CD8-positive, alpha-beta memory T cell (primary cell): ENCODE measurements around the gene RAB5B. TPM values are rescaled to one million over a fixed set of nuclear protein-coding genes. Genes with fewer than 3 reads are reported as not detected.

Experiments used
- CTCF ChIA-PET: fragments of 350-600 bp; sonication (Branson Sonifier 250); formaldehyde crosslinking; loops from one replicate; lab custom pipeline; 2021; ENCODE audit warnings: antibody characterized with exemption; lab: Charles Lee
- POLR2A ChIA-PET: fragments of 350-600 bp; sonication (Branson Sonifier 250); formaldehyde crosslinking; loops from one replicate; lab custom pipeline; 2021; ENCODE audit warnings: antibody characterized with exemption; lab: Charles Lee
- DNase-seq, 5 donors: peaks; one replicate each; pipeline versions ENCODE4 v3.0.0 to v3.0.0-alpha.2; 2020 to 2022; ENCODE audit warnings: mixed read lengths in 1 of 5
- H3K27ac ChIP-seq: one replicate; pipeline ENCODE4 v1.7.0; 2013; ENCODE audit warnings: low read depth, mild to moderate bottlenecking, low read length, moderate library complexity
- H3K27me3 ChIP-seq: 2 replicates; pipeline ENCODE4 v1.7.0; 2013; ENCODE audit warnings: low read length, mild to moderate bottlenecking; ENCODE audit not compliant: insufficient read depth, poor library complexity, severe bottlenecking
- H3K36me3 ChIP-seq: 2 replicates; pipeline ENCODE4 v1.7.0; 2013; ENCODE audit warnings: mild to moderate bottlenecking, low read length, moderate library complexity; ENCODE audit not compliant: insufficient read depth
- H3K4me1 ChIP-seq: 2 replicates; pipeline ENCODE4 v1.7.0; 2013; ENCODE audit warnings: mild to moderate bottlenecking, low read length, moderate library complexity; ENCODE audit not compliant: insufficient read depth
- H3K4me3 ChIP-seq: 2 replicates; pipeline ENCODE4 v1.7.0; 2013; ENCODE audit warnings: mild to moderate bottlenecking, low read length
- H3K9me3 ChIP-seq: 2 replicates; pipeline ENCODE4 v1.7.0; 2013; ENCODE audit warnings: mild to moderate bottlenecking, low read length
- H3K27ac Mint-ChIP-seq, 8 donors: one replicate each; pipeline ENCODE4 v1.8.0; 2020 to 2021; ENCODE audit warnings: mixed read lengths in 8 of 8, mild to moderate bottlenecking in 6 of 8, inconsistent platforms in 3 of 8, moderate library complexity in 3 of 8
- H3K27me3 Mint-ChIP-seq, 2 donors: one replicate each; pipeline ENCODE4 v1.8.0; 2020 to 2021; ENCODE audit warnings: mixed read lengths in 2 of 2, mild to moderate bottlenecking in 1 of 2, moderate library complexity in 1 of 2
- H3K36me3 Mint-ChIP-seq, 3 donors: one replicate each; pipeline ENCODE4 v1.8.0; 2020 to 2021; ENCODE audit warnings: mixed read lengths in 3 of 3, inconsistent platforms in 1 of 3, mild to moderate bottlenecking in 1 of 3
- H3K4me1 Mint-ChIP-seq, 3 donors: one replicate each; pipeline ENCODE4 v1.8.0; 2020 to 2021; ENCODE audit warnings: mixed read lengths in 3 of 3, inconsistent platforms in 1 of 3, mild to moderate bottlenecking in 1 of 3
- H3K4me3 Mint-ChIP-seq, 7 donors: one replicate each; pipeline ENCODE4 v1.8.0; 2020 to 2021; ENCODE audit warnings: mixed read lengths in 7 of 7, mild to moderate bottlenecking in 6 of 7, moderate library complexity in 4 of 7, inconsistent platforms in 2 of 7
- H3K9me3 Mint-ChIP-seq, 5 donors: one replicate each; pipeline ENCODE4 v1.8.0; 2020 to 2022; ENCODE audit warnings: mixed read lengths in 5 of 5, mild to moderate bottlenecking in 3 of 5, moderate library complexity in 2 of 5, inconsistent platforms in 1 of 5
- polyA plus RNA-seq: library from polyadenylated mRNA; unstranded; fragments of 300-500 nt; fragmentation: Illumina TruSeq; gene quantifications from one replicate; pipeline ENCODE4 v1.2.3, GENCODE V29; 2021
- total RNA-seq, 2 experiments: library from RNA; stranded (reverse); gene quantifications; one replicate each; pipeline ENCODE4 v1.2.3, GENCODE V29; 2021

Gene RAB5B
- total and polyA plus RNA-seq, 3 experiments from 2014 or later, result 36.6 to 68.5 (median 38.3) TPM

DNA sequence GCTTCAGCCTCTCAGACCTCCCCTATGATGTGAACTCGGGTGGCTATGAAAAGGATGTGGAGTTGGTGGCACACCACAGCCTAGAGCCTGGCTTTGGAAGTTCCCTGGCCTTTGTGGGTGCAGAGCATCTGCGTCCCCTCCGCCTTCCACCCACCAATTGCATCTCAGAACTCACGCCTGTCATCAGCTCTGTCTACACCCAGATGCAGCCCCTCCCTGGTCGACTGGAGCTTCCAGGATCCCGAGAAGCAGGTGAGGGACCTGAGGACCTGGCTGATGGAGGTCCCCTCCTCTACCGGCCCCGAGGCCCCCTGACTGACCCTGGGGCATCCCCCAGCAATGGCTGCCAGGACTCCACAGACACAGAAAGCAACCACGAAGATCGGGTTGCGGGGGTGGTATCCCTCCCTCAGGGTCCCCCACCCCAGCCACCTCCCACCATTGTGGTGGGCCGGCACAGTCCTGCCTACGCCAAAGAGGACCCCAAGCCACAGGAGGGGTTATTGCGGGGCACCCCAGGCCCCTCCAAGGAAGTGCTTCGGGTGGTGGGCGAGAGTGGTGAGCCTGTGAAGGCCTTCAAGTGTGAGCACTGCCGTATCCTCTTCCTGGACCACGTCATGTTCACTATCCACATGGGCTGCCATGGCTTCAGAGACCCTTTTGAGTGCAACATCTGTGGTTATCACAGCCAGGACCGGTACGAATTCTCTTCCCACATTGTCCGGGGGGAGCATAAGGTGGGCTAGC, 60.9 kb downstream of the RAB5B start:
- H3K36me3 ChIP-seq, result peaks cover 9% of the 10 kb centered on the region
- H3K4me1 Mint-ChIP-seq, result peaks cover 20 to 52% (median 23%) of the 10 kb centered on the region in 3 donors
- no peaks in the 10 kb centered on the region for H3K9me3 ChIP-seq
- H3K4me3 Mint-ChIP-seq, result no peak overlapping the region
- peak in 2 of 5 donors; percentile 12 to 21 for DNase-seq
- peak overlapping the region in 6 of 8 donors; percentile 21 to 88 (median 64) for H3K27ac Mint-ChIP-seq
- no peaks in the 10 kb centered on the region for H3K27me3 ChIP-seq
- no peak overlapping the region for H3K4me3 ChIP-seq
- CTCF ChIA-PET, result no interaction called here
- H3K9me3 Mint-ChIP-seq, result no peaks in the 10 kb centered on the region
- peaks cover 0 to 1% of the 10 kb centered on the region in 2 donors for H3K27me3 Mint-ChIP-seq
- no peak overlapping the region for H3K27ac ChIP-seq
- POLR2A ChIA-PET, result no interaction called here
- peaks cover 0 to 25% (median 19%) of the 10 kb centered on the region in 3 donors for H3K36me3 Mint-ChIP-seq
- H3K4me1 ChIP-seq, result peaks cover 11% of the 10 kb centered on the region

DNA sequence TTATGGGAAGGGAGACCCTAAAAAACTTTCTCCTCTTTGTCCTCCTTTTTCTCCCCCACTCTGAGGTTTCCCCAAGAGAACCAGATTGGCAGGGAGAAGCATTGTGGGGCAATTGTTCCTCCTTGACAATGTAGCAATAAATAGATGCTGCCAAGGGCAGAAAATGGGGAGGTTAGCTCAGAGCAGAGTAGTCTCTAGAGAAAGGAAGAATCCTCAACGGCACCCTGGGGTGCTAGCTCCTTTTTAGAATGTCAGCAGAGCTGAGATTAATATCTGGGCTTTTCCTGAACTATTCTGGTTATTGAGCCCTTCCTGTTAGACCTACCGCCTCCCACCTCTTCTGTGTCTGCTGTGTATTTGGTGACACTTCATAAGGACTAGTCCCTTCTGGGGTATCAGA, 63.3 kb downstream of the RAB5B start:
- Mint-ChIP-seq H3K27me3 (peaks cover 0 to 5% of the 10 kb centered on the region in 2 donors), H3K9me3 (no peaks in the 10 kb centered on the region), H3K27ac (peak overlapping the region in 4 of 8 donors; percentile 66 to 89 (median 80)), H3K4me3 (no peak overlapping the region), H3K4me1 (peaks cover 32 to 57% (median 38%) of the 10 kb centered on the region in 3 donors), H3K36me3 (peaks cover 3 to 28% (median 14%) of the 10 kb centered on the region in 3 donors)
- H3K4me3 ChIP-seq, result no peak overlapping the region
- peak overlapping the region; percentile 31 for H3K27ac ChIP-seq
- no peaks in the 10 kb centered on the region for H3K27me3 ChIP-seq
- H3K9me3 ChIP-seq, result no peaks in the 10 kb centered on the region
- DNase-seq, result no peak
- H3K36me3 ChIP-seq, result peaks cover 9% of the 10 kb centered on the region
- POLR2A ChIA-PET, result interaction anchor here (0.5 to 0.7 kb wide), 2 partner anchors 43 to 299 kb away, joined by 3 read pairs; no protein-coding TSS in a partner anchor
- H3K4me1 ChIP-seq, result peaks cover 20% of the 10 kb centered on the region
- CTCF ChIA-PET, result interaction anchor here (1.0 to 2.5 kb wide), 3 partner anchors 10 to 111 kb away, joined by 3 to 9 read pairs (median 4); no protein-coding TSS in a partner anchor

DNA sequence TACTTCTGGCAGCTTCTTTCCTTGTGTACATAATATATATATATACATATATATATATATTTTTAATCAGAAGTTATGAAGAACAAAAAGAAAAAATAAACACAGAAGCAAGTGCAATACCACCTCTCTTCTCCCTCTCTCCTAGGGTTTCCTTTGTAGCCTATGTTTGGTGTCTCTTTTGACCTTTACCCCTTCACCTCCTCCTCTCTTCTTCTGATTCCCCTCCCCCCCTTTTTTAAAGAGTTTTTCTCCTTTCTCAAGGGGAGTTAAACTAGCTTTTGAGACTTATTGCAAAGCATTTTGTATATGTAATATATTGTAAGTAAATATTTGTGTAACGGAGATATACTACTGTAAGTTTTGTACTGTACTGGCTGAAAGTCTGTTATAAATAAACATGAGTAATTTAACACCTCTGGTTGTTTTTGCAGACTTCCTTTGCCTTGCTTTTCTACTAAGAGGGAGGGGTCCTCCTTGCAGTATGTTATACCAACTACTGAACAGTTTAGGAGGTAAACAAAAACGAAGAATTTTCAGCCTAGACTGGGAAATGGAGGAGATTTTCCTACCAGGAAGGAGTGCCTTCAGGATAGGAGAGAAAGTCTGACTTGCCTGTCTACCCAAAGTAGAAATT, 64.3 kb downstream of the RAB5B start:
- no peaks in the 10 kb centered on the region for H3K27me3 ChIP-seq
- POLR2A ChIA-PET, result interaction anchor here (0.5 kb wide), 1 partner anchor 300 kb away, joined by 3 read pairs; no protein-coding TSS in a partner anchor
- H3K9me3 ChIP-seq, result no peaks in the 10 kb centered on the region
- peaks cover 6 to 31% (median 17%) of the 10 kb centered on the region in 3 donors for H3K36me3 Mint-ChIP-seq
- peak overlapping the region in 3 of 7 donors; percentile 16 to 35 (median 20) for H3K4me3 Mint-ChIP-seq
- H3K27me3 Mint-ChIP-seq, result peaks cover 0 to 6% of the 10 kb centered on the region in 2 donors
- no peak for DNase-seq
- CTCF ChIA-PET, result interaction anchor here (1.0 to 2.5 kb wide), 3 partner anchors 9 to 111 kb away, joined by 3 to 9 read pairs (median 4); no protein-coding TSS in a partner anchor
- peaks cover 7% of the 10 kb centered on the region for H3K36me3 ChIP-seq
- H3K9me3 Mint-ChIP-seq, result no peaks in the 10 kb centered on the region
- H3K4me1 ChIP-seq, result peaks cover 26% of the 10 kb centered on the region
- H3K4me1 Mint-ChIP-seq, result peaks cover 38 to 62% (median 45%) of the 10 kb centered on the region in 3 donors
- H3K27ac ChIP-seq, result no peak overlapping the region
- peak overlapping the region in 5 of 8 donors; percentile 11 to 70 (median 53) for H3K27ac Mint-ChIP-seq
- H3K4me3 ChIP-seq, result no peak overlapping the region

DNA sequence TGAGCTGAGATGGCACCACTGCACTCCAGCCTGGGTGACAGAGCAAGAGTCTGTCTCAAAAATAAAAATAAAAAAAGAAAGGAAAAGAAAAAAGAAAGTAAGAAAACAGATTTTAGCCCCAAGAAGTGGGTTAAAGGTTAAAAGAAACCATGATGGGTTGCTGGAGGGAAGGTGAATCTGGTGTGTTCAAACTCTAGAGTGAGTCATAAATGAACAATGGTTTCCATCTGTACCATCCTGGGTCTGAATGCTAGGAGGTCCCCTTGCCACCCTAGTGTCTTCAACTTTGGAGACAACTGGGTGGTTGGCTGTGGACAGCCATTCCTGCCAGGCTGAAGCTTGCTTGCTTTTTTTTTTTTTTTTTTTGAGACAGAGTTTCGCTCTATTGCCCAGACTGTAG, 66.3 kb downstream of the RAB5B start:
- H3K36me3 ChIP-seq, result peaks cover 24% of the 10 kb centered on the region
- no peaks in the 10 kb centered on the region for H3K9me3 Mint-ChIP-seq
- DNase-seq, result no peak
- no peaks in the 10 kb centered on the region for H3K27me3 ChIP-seq
- ChIA-PET POLR2A (interaction anchor here (0.6 kb wide), 1 partner anchor 290 kb away, joined by 3 read pairs; no protein-coding TSS in a partner anchor), CTCF (interaction anchor here (0.7 to 2.7 kb wide), 7 partner anchors 11 to 316 kb away, joined by 3 to 11 read pairs (median 3); partner anchors contain the start of genes ERBB3 and ZC3H10)
- peaks cover 0 to 6% of the 10 kb centered on the region in 2 donors for H3K27me3 Mint-ChIP-seq
- H3K4me3 Mint-ChIP-seq, result peak overlapping the region in 2 of 7 donors; percentile 13 to 32
- peaks cover 8 to 41% (median 23%) of the 10 kb centered on the region in 3 donors for H3K36me3 Mint-ChIP-seq
- H3K27ac Mint-ChIP-seq, result peak overlapping the region in 2 of 8 donors; percentile 8 to 94
- H3K27ac ChIP-seq, result no peak overlapping the region
- no peak overlapping the region for H3K4me3 ChIP-seq
- H3K4me1 ChIP-seq, result peaks cover 32% of the 10 kb centered on the region
- H3K9me3 ChIP-seq, result no peaks in the 10 kb centered on the region
- H3K4me1 Mint-ChIP-seq, result peaks cover 43 to 62% (median 48%) of the 10 kb centered on the region in 3 donors

DNA sequence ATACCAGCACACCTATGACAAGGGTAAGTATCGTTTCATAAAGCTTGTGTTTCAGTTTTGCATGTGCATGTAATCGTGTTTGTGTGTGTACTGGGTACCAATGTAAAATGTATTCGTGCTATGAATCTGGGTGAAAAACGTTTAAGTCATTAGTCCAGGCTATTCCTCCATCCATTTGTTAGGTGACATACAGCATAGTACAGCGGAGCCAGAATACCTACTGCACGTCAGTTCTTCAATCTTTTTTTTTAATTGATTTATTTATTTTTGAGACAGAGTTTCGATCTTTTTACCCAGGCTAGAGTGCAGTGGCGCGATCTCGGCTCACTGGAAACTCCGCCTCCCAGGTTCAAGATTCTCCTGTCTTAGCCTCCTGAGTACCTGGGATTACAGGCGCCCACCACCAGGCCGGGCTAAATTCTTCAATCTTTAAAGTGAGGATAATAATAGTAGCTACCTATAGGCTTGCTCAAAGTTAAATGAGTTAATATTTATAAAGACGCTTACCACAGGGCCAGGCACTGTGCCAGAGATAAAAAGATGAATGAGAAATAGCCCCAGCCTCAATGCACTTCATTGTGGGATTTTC, 67.2 kb downstream of the RAB5B start:
- H3K9me3 ChIP-seq, result no peaks in the 10 kb centered on the region
- ChIA-PET POLR2A (interaction anchor here (0.6 to 1.0 kb wide), 2 partner anchors 43 to 111 kb away, joined by 3 to 4 read pairs; partner anchors contain the start of gene MYL6B), CTCF (interaction anchor here (0.7 to 2.7 kb wide), 5 partner anchors 12 to 108 kb away, joined by 3 to 11 read pairs (median 3); partner anchors contain the start of genes ERBB3 and ZC3H10)
- H3K36me3 ChIP-seq, result peaks cover 27% of the 10 kb centered on the region
- H3K27ac ChIP-seq, result peak overlapping the region; percentile 83
- H3K27me3 Mint-ChIP-seq, result peaks cover 0 to 6% of the 10 kb centered on the region in 2 donors
- H3K4me1 ChIP-seq, result peaks cover 32% of the 10 kb centered on the region
- no peaks in the 10 kb centered on the region for H3K9me3 Mint-ChIP-seq
- no peaks in the 10 kb centered on the region for H3K27me3 ChIP-seq
- peak overlapping the region; percentile 40 to 99 (median 96) for H3K27ac Mint-ChIP-seq
- H3K36me3 Mint-ChIP-seq, result peaks cover 8 to 40% (median 16%) of the 10 kb centered on the region in 3 donors
- H3K4me3 ChIP-seq, result peak overlapping the region; percentile 33
- H3K4me1 Mint-ChIP-seq, result peaks cover 42 to 55% (median 42%) of the 10 kb centered on the region in 3 donors
- H3K4me3 Mint-ChIP-seq, result peak overlapping the region; percentile 94 to 100 (median 98)
- no peak for DNase-seq

DNA sequence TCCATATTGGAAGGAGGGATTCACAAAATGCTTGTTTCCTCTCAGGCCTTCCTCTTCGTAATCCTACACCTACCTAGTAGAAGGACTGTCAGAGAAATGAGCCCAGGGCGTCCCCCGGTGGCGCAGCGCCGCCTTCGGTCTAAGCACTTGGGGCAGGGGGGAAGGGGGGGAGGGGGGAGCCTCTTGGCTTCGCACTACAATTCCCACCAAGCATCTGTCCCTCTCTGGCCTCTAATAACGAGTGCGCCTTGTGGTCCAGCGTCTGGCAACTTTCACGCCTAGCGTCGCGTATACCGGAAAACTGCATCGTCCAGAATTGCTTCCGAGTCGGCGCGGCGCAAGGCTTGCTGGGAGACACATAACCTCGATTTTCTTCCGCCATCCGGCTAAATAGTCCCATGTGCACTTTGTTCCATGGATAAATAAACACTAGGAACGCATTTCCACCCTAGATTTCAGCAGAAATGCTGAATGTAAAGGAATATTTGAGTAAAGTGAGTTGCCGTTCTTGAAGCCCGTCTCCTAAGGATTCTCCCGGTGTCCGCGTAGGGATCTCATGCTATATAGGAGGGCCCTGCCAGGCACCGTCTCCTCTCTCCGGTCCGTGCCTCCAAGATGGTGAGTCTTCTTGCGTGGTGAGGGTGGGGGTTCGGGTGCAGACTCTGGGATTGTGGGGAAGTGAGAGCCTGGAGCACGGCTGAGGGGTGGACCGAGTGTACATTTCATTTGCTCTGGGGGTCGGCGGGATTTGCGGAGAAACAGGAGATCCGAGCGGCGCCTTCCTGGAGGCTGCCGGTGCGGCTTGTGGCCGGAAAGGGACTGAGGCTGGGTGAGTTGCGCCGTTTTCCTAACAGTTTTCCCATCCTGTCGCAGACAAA, 67.9 kb downstream of the RAB5B start, which contains the start of gene RPS26:
Gene RPS26, plus strand, starts transcription at position 367 of the 878 bp plus-strand sequence. Its CDS starts 249 bp downstream, at position 616.
- no peaks in the 10 kb centered on the region for H3K9me3 ChIP-seq
- POLR2A ChIA-PET, result interaction anchor here (0.6 to 1.0 kb wide), 2 partner anchors 44 to 110 kb away, joined by 3 to 4 read pairs; partner anchors contain the start of gene MYL6B
- Mint-ChIP-seq H3K4me1 (peaks cover 42 to 54% (median 42%) of the 10 kb centered on the region in 3 donors), H3K9me3 (no peaks in the 10 kb centered on the region), H3K4me3 (peak within 1 kb of the TSS; percentile 94 to 100 (median 98)), H3K27me3 (peaks cover 0 to 5% of the 10 kb centered on the region in 2 donors), H3K36me3 (peaks cover 8 to 40% (median 16%) of the 10 kb centered on the region in 3 donors), H3K27ac (peak within 1 kb of the TSS; percentile 94 to 100 (median 98))
- H3K4me3 ChIP-seq, result peak within 1 kb of the TSS; percentile 92
- H3K4me1 ChIP-seq, result peaks cover 29% of the 10 kb centered on the region
- CTCF ChIA-PET, result interaction anchor here (0.7 to 1.8 kb wide), 2 partner anchors 76 to 109 kb away, joined by 3 to 5 read pairs; partner anchors contain the start of gene ZC3H10
- peak; percentile 85 to 96 (median 93) for DNase-seq
- H3K27ac ChIP-seq, result peak within 1 kb of the TSS; percentile 83
- H3K36me3 ChIP-seq, result peaks cover 27% of the 10 kb centered on the region
- H3K27me3 ChIP-seq, result no peaks in the 10 kb centered on the region
